ENCODE measurements around the gene MGAT3.

MGAT3 gene

DNA sequence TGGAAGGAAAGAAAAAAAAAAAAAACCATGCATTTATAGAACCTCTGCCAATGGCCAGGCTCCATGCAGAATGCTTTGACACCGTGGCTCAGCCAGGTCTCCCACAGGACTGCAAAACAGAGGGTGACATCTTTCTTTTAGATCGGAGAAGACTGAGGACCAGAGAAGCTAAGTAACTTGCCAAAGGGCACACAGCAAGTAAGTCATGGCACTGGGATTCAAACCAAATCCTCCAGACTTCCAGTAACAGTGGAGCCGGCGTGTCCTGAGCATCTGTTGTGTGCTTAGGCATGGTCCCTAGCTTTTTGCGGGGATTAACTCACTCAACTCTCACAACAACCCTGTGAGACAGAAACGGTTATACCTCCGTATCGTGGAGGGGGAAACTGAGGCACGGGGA, 20.7 kb downstream of the MGAT3 start:
- Histone ChIP-seq H3K4me3 (ENCODE audit: low read length) (no peak overlapping the region), H3K27me3 (ENCODE audit: control insufficient read depth, insufficient read depth, low read length) (peaks cover 29% of the 10 kb centered on the region), H3K9me3 (replicated peaks; ENCODE audit: low read length) (no peaks in the 10 kb centered on the region), H3K9ac (ENCODE audit: low read depth, low read length) (no peak overlapping the region), H3K4me1 (ENCODE audit: control insufficient read depth, insufficient read depth, low read length) (no peaks in the 10 kb centered on the region), H3K4me2 (ENCODE audit: low read length) (no peak overlapping the region), H3K36me3 (ENCODE audit: insufficient read depth, low read length) (no peaks in the 10 kb centered on the region)

DNA sequence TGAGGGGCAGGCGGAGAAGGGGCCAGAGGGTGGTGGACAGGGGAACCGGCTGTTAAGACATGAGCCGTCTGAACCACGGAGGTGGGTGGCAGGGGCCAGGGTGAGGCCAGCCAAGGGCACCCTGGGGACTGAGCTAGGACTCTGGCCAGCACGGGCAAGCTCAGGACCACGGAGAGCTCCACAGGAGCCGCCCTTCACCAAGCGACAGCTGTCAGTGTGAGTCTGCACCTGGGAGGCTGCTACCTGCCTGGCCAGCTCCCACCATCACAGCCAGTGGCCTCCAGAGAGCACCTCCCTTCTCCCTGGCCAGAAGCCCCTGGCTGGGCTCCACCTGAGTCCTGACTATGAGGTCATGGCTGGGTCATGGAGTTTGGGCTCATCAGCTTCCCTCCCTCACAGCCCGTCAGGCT, 21.6 kb downstream of the MGAT3 start:
- no peaks in the 10 kb centered on the region for H3K36me3 ChIP-seq (ENCODE audit: insufficient read depth, low read length)
- H3K4me3 ChIP-seq (ENCODE audit: low read length): no peak overlapping the region
- H3K9me3 ChIP-seq (replicated peaks; ENCODE audit: low read length): no peaks in the 10 kb centered on the region
- no peak overlapping the region for H3K9ac ChIP-seq (ENCODE audit: low read depth, low read length)
- no peak overlapping the region for H3K4me2 ChIP-seq (ENCODE audit: low read length)
- peaks cover 30% of the 10 kb centered on the region for H3K27me3 ChIP-seq (ENCODE audit: control insufficient read depth, insufficient read depth, low read length)
- H3K4me1 ChIP-seq (ENCODE audit: control insufficient read depth, insufficient read depth, low read length): no peaks in the 10 kb centered on the region

GRCh38 chr22:39479254-39479653, 22.4 kb downstream of the MGAT3 start:
- no peaks in the 10 kb centered on the region for H3K9me3 ChIP-seq (replicated peaks; ENCODE audit: low read length)
- H3K36me3 ChIP-seq (ENCODE audit: insufficient read depth, low read length): no peaks in the 10 kb centered on the region
- peaks cover 28% of the 10 kb centered on the region for H3K27me3 ChIP-seq (ENCODE audit: control insufficient read depth, insufficient read depth, low read length)
- no peak overlapping the region for H3K4me3 ChIP-seq (ENCODE audit: low read length)
- no peak overlapping the region for H3K4me2 ChIP-seq (ENCODE audit: low read length)
- no peaks in the 10 kb centered on the region for H3K4me1 ChIP-seq (ENCODE audit: control insufficient read depth, insufficient read depth, low read length)
- H3K9ac ChIP-seq (ENCODE audit: low read depth, low read length): no peak overlapping the region

DNA sequence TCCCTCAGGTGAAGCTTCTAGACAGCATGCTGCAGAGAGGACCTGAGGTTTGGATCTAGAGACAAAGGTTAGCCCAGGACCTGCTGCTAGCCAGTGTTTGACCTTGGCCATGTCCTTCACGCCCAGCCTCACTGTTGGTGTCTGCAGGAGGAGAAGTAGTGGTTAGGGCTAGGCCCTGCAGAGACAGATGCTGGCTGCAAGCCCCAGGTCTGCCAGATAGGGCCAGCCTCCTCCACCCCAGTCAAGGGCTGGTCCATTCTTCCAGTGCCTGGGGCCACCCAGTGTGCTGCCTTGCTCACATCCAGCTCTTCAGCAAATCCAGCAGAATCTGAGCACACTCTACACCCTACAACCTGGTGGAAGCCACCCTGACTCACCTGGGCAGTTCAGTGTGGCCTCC, 23.7 kb downstream of the MGAT3 start:
- H3K4me1 ChIP-seq (ENCODE audit: control insufficient read depth, insufficient read depth, low read length): no peaks in the 10 kb centered on the region
- H3K36me3 ChIP-seq (ENCODE audit: insufficient read depth, low read length): no peaks in the 10 kb centered on the region
- no peaks in the 10 kb centered on the region for H3K9me3 ChIP-seq (replicated peaks; ENCODE audit: low read length)
- no peak overlapping the region for H3K9ac ChIP-seq (ENCODE audit: low read depth, low read length)
- peaks cover 30% of the 10 kb centered on the region for H3K27me3 ChIP-seq (ENCODE audit: control insufficient read depth, insufficient read depth, low read length)
- H3K4me2 ChIP-seq (ENCODE audit: low read length): no peak overlapping the region
- no peak overlapping the region for H3K4me3 ChIP-seq (ENCODE audit: low read length)

DNA sequence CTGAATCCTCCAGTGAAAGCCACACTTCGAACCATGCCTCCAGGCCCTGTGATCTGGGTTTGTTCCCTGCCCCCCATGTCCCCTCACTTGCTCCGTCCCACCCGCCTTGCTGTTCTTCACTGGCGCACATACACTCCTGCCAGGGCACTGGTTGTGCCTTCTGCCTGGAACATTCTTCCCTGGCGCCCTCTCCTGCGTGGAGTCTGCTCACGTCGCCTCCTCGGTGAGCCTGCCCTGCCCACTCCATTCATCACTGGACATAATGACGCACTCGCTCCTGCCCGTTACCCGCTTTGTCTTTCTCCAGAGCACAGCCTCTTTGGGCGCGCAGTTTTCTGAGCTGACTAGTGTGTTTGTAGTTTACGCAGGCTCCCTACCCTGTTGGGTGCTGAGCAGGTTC, 24.2 kb downstream of the MGAT3 start:
- Histone ChIP-seq H3K4me1 (ENCODE audit: control insufficient read depth, insufficient read depth, low read length) (no peaks in the 10 kb centered on the region), H3K9ac (ENCODE audit: low read depth, low read length) (no peak overlapping the region), H3K9me3 (replicated peaks; ENCODE audit: low read length) (no peaks in the 10 kb centered on the region), H3K36me3 (ENCODE audit: insufficient read depth, low read length) (no peaks in the 10 kb centered on the region), H3K4me2 (ENCODE audit: low read length) (no peak overlapping the region), H3K27me3 (ENCODE audit: control insufficient read depth, insufficient read depth, low read length) (peaks cover 26% of the 10 kb centered on the region), H3K4me3 (ENCODE audit: low read length) (no peak overlapping the region)

DNA sequence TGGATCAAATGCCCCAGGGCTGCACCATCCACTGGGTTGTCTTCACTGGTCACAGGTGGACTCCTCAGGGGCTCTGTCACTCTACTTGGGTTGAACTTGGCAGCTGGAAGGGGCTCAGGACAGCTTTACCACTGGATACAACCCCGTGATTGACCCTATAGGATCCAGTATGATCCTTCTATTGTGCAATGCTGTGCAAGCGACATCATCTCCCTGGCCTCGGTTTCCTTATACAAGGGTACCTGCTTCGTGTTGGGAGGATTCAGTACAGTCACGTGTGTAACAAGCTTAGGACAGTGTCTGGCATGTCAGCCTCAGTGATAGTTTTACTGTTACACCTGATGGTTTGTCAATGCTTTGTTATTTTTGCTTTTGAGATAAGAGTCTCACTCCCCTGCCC, 24.8 kb downstream of the MGAT3 start:
- Histone ChIP-seq H3K36me3 (ENCODE audit: insufficient read depth, low read length) (no peaks in the 10 kb centered on the region), H3K9ac (ENCODE audit: low read depth, low read length) (no peak overlapping the region), H3K4me1 (ENCODE audit: control insufficient read depth, insufficient read depth, low read length) (no peaks in the 10 kb centered on the region), H3K4me2 (ENCODE audit: low read length) (no peak overlapping the region), H3K4me3 (ENCODE audit: low read length) (no peak overlapping the region), H3K27me3 (ENCODE audit: control insufficient read depth, insufficient read depth, low read length) (peaks cover 23% of the 10 kb centered on the region), H3K9me3 (replicated peaks; ENCODE audit: low read length) (no peaks in the 10 kb centered on the region)

DNA sequence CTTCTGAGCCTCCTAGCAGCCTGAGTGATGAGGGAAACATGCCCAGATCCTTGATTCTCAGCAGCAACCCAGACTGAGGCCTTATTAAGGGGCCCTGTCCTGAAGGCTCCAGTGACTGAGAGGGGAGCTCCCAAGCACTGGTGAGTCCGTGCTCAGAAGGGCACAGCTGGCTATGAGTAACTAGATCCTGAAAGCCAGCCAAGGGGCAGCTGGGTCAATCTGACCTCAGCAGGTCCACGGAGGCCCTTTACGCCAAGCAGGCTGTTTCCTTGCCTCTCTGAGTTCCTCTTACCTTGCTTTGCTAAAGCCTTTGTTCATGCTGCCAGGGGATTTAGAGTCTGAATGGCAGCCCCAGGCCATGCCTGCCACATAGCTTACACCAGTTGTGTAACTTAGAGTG, 26.0 kb downstream of the MGAT3 start:
- H3K4me3 ChIP-seq (ENCODE audit: low read length): no peak overlapping the region
- H3K9ac ChIP-seq (ENCODE audit: low read depth, low read length): no peak overlapping the region
- H3K4me1 ChIP-seq (ENCODE audit: control insufficient read depth, insufficient read depth, low read length): no peaks in the 10 kb centered on the region
- no peaks in the 10 kb centered on the region for H3K9me3 ChIP-seq (replicated peaks; ENCODE audit: low read length)
- peaks cover 21% of the 10 kb centered on the region for H3K27me3 ChIP-seq (ENCODE audit: control insufficient read depth, insufficient read depth, low read length)
- H3K4me2 ChIP-seq (ENCODE audit: low read length): no peak overlapping the region
- H3K36me3 ChIP-seq (ENCODE audit: insufficient read depth, low read length): no peaks in the 10 kb centered on the region

- Histone ChIP-seq H3K9me3 (replicated peaks; ENCODE audit: low read length) (no peaks in the 10 kb centered on the region), H3K4me3 (ENCODE audit: low read length) (no peak overlapping the region), H3K27me3 (ENCODE audit: control insufficient read depth, insufficient read depth, low read length) (peaks cover 15% of the 10 kb centered on the region), H3K9ac (ENCODE audit: low read depth, low read length) (no peak overlapping the region), H3K36me3 (ENCODE audit: insufficient read depth, low read length) (no peaks in the 10 kb centered on the region), H3K4me1 (ENCODE audit: control insufficient read depth, insufficient read depth, low read length) (no peaks in the 10 kb centered on the region), H3K4me2 (ENCODE audit: low read length) (no peak overlapping the region)
Measured at GRCh38 chr22:39486951-39487825, 30.4 kb downstream of the MGAT3 start.

DNA sequence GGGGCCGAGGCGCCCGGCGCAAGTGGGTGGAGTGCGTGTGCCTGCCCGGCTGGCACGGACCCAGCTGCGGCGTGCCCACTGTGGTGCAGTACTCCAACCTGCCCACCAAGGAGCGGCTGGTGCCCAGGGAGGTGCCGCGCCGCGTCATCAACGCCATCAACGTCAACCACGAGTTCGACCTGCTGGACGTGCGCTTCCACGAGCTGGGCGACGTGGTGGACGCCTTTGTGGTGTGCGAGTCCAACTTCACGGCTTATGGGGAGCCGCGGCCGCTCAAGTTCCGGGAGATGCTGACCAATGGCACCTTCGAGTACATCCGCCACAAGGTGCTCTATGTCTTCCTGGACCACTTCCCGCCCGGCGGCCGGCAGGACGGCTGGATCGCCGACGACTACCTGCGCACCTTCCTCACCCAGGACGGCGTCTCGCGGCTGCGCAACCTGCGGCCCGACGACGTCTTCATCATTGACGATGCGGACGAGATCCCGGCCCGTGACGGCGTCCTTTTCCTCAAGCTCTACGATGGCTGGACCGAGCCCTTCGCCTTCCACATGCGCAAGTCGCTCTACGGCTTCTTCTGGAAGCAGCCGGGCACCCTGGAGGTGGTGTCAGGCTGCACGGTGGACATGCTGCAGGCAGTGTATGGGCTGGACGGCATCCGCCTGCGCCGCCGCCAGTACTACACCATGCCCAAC, 31.2 kb downstream of the MGAT3 start:
- H3K4me2 ChIP-seq (ENCODE audit: low read length): no peak overlapping the region
- no peaks in the 10 kb centered on the region for H3K36me3 ChIP-seq (ENCODE audit: insufficient read depth, low read length)
- no peaks in the 10 kb centered on the region for H3K9me3 ChIP-seq (replicated peaks; ENCODE audit: low read length)
- H3K27me3 ChIP-seq (ENCODE audit: control insufficient read depth, insufficient read depth, low read length): peaks cover 15% of the 10 kb centered on the region
- no peaks in the 10 kb centered on the region for H3K4me1 ChIP-seq (ENCODE audit: control insufficient read depth, insufficient read depth, low read length)
- H3K4me3 ChIP-seq (ENCODE audit: low read length): no peak overlapping the region
- no peak overlapping the region for H3K9ac ChIP-seq (ENCODE audit: low read depth, low read length)

- H3K9me3 ChIP-seq (replicated peaks; ENCODE audit: low read length): no peaks in the 10 kb centered on the region
- no peak overlapping the region for H3K4me3 ChIP-seq (ENCODE audit: low read length)
- no peaks in the 10 kb centered on the region for H3K36me3 ChIP-seq (ENCODE audit: insufficient read depth, low read length)
- peaks cover 3% of the 10 kb centered on the region for H3K4me1 ChIP-seq (ENCODE audit: control insufficient read depth, insufficient read depth, low read length)
- no peak overlapping the region for H3K4me2 ChIP-seq (ENCODE audit: low read length)
- peaks cover 12% of the 10 kb centered on the region for H3K27me3 ChIP-seq (ENCODE audit: control insufficient read depth, insufficient read depth, low read length)
- H3K9ac ChIP-seq (ENCODE audit: low read depth, low read length): no peak overlapping the region
Measured at GRCh38 chr22:39488563-39489083, 31.8 kb downstream of the MGAT3 start.

GRCh38 chr22:39489094-39490068, 32.6 kb downstream of the MGAT3 start:
- Histone ChIP-seq H3K9ac (ENCODE audit: low read depth, low read length) (no peak overlapping the region), H3K4me1 (ENCODE audit: control insufficient read depth, insufficient read depth, low read length) (peaks cover 10% of the 10 kb centered on the region), H3K9me3 (replicated peaks; ENCODE audit: low read length) (no peaks in the 10 kb centered on the region), H3K36me3 (ENCODE audit: insufficient read depth, low read length) (no peaks in the 10 kb centered on the region), H3K4me2 (ENCODE audit: low read length) (no peak overlapping the region), H3K4me3 (ENCODE audit: low read length) (no peak overlapping the region), H3K27me3 (ENCODE audit: control insufficient read depth, insufficient read depth, low read length) (peaks cover 11% of the 10 kb centered on the region)

Measured in skeletal muscle satellite cell (primary cell).